SK-N-DZ (cell line): Measurements from ENCODE around the gene CCDC57.

Experiments used
- DNase-seq: peaks from one replicate; pipeline ENCODE4 v3.0.0-alpha.2; 2015; ENCODE audit warnings: low spot score

CCDC57 gene

DNA sequence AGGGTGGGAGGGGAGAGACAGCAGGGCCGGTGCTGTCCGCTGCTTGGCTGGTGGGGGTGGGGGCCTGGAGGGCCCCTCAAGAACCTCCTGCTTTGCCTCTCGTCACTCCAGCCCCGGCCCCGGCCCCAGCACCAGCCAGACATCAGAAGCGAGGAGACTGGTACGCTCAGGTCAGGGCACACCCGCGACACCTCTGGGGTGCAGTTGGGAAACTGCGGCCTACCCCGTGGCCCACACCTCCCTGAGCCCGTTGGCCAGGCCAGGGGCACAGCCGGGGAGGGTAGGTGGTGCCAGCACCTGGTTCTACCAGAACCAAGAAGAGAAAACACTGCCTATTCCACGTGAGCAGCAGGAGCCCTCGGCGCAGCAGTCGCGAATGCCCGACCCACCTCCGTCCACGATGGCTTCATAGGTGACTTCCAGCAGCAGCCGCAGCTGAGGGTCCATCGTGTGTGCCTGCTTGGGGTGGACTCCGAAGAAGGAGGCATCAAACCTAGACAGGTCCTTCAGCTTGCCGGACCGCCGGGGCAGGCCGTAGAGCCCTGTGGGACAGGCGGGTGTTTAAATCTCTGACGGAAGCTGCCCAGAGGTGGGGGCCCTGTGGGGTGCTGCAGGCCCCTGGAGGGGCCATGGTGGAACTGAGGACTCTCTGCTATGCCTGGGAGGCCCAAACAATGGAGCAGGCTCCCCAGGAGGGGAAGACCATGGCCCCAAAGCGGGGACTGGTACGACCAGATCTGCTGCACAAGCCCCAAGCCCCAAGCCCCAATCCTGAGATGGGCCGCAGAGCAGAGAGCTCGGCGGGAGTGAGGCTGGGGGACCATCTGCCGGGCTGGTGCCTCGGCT is 117.5 kb downstream of the CCDC57 start:
- no peak for DNase-seq

DNA sequence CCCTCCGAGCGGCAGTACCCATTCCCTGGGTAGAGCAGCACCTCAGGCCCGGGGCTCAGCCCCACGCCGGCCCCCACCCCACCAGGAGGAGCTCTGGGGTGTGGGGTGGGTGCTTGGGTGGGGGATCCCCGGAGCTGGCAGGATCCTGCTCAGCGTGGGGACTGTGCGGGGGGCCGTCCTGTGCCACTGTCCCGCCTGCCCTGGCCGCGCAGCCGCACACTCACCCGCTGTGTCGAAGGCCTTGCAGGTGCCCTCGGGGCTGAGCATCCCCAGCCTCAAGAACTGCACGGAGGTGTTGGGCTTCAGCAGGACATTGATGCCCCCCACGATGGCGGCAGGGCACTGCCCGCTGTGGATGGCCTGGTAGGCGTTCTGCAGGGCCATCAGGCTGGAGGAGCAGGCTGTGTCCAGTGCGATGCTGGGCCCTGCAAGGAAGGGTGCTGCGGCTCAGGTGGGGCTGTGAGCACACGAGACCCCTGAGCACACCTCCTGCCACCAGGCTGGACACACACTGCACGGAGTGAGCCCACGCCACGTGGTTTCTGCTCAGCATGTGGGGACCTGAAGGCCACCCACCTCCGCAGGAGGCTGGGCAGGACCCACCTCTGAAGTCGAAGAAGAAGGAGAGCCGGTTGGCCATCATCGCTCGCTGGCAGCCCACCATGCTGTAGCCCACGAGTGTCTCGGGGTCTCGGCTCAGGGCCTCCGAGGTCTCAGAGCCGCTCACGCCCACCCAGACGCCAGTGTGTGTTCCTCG is 119.5 kb downstream of the CCDC57 start:
- no peak for DNase-seq

DNA sequence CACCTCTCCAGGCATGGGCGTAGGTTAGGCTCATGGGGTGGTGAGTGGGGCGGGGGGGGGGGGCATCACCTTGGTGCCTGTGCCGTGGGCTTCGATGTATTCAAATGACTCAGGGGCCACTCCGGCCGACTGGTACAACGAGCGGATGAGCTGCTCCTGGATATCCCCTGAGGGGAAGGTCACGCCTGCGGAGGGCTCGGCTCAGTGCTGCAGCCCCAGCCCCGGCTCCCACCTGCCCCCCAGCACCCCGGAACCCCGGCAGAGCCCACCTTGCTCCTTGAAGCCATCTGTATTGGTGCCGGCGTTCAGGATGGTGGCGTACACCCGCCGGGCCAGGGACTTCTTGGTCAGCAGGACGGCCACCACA is 120.0 kb downstream of the CCDC57 start:
- DNase-seq, result no peak

DNA sequence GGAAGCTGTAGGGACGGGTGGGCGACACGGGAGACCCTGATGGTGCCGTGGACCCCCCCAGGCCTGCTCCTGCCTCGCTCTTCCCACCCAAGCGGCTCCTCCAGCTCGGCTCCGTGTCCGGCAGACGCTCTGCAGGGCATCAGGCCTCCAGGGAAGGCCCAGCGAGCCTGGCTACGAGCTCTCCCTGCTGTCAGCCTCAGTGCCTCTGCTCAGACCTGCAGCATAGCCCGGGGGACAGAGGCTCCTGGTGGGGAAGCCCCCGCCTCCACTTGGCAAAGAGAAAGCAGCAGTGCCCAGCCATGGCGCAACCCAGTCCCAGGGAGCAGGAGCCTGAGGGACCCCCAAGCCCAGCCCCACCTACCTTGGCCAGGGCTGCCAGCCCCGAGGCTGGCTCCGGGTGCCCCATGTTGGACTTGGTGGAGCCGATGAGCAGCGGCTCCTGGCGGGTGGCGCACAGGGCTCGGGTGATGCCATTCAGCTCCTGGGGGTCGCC is 120.5 kb downstream of the CCDC57 start:
- no peak for DNase-seq

DNA sequence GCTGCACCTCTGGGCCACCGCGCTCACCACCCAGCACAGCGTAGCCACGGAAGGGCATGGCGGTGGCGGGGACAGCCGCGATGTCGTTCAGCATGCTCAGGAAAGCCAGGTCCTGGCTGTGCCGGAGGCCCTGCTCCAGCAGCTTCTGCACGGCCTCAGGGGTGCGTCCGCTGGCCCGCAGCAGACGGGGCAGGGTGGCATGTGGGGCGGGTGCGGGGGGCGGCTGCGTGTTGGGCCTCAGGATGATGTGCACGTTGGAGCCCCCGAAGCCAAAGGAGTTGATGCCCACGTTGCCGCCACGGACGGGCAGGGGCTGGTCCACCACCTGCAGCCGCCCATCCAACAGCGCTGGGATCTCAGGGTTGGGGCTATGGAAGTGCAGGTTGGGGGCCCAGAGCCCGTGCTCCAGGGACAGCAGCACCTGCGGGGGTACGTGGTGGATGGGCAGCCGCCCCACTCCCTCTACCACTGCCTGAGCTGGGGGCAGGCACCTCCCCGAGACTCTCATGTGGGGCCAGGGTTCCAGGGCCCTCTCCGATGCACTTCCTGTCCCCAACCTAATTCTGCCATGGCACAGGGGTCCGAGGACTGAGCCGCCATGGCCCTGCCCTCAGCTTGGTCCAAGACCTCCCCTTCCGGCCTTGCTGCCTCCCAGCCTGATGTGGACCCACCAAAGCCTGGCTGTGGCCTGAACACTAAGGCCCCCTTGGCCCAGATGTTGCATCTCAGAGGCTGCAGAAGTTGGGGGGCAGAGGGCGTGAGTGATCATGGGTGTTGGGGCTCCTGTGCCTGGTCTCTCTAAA is 121.2 kb downstream of the CCDC57 start:
- DNase-seq, result no peak

DNA sequence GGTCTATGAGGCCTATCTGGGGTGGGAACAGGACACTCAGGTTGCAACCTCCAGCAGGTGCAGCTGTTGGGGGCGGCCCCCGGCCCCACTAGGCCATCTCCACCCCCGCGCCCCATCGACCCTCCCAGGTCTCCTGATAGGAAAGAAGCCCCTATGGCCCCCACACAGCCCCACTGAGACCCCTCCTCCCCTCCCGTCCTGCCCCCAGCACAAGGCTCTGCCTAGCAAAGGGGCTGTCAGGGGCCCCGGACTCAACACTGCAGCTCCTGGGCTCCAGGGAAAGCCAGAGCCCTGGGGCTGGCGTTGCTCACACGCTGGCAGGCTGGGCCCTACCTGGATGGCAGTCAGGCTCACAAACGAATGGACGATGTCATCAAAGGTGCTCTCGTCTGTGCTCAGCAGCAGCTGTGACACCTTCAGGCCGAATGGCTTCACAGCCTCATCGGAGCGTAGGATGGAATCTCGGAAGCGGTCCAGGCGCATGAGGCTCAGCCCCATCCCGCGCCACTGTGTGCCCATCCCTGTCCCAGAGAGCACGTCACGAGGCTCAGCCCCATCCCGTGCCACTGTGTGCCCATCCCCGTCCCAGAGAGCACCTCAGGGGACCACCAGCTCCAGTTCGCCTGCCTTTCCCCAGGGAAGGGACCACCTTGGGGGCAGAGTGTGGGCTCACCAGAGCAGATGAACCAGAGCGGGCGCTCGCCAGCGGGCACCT is 121.9 kb downstream of the CCDC57 start:
- DNase-seq, result no peak

DNA sequence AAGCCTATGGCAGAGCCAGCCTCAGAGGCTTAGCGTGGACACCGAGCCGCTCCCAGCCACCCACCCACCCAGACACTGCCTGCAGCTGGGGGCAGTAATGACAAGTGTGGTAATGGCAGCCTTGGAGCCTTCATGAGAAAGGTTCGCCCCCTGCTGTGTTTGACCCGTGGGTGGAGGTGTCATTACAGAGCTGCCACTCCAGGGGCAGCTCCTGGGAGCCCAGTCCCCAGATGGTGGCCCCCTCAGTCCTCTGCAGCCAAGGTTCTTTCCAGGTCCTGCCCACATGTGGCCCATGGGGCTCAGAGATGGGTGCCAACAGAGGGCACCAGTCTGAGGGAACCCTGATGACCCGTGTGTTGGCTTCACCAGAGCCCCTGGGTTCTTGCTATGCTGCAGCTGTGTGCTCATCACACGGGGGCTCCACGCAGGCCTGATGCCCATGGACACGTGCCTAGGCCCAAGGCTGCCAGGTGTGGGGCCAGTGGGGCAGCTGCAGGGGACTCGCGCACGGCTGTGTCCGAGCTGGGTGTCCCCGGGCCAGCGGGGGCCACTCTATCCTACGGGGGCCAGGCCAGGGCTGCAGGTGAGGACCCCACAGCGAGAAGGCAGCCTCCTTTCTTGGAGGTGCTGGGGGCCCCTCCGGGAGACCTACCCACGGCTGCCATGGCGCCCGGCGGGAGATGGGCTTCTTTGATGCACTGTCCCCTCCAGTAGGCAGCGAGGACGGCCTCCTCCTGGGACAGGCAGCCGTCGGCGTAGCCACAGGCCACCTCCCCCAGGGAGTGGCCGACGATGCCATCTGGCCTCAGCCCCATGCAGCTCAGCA is 122.7 kb downstream of the CCDC57 start:
- DNase-seq, result no peak

DNA sequence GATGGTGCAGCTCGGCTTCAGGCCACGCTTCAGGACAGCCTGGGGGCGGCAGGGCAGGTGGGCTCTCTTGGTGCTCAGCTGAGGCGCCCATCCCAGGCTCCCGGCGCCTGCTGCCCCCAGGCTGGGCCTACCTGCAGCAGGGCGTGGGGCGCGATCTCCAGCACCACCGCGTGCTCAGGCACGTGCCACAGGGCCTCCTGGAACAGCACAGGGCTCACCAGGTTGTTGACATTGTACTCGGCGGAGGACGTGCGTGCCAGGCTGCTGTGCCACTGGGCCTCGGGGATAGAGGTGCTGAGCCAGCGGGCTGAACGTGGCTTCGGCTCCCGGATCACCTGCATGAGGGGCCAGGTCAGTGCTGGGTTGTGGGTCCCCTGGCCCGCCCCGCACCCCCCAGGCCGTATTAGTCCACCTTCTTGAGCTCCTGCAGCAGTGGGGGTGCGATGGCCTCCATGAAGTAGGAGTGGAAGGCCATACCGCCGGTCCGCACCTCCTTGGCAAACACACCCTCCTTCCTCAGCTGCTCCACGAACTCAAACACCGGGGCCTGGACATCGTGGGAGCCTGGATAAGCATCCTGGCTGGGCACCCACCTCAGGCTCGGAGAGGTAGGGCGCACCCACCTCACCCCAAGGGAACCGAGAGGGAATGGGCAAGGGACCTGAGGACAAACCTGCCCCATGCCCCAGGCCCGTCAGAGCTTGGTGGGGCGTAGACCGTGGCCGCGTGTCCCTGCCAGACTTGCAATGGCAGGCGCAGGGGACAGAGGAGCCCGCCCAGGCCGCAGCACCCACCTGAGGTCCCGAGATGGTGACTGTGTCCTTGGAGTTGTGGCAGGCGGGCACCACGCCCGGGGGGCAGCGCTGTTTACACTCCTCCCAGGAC is 123.6 kb downstream of the CCDC57 start:
- DNase-seq, result no peak

DNA sequence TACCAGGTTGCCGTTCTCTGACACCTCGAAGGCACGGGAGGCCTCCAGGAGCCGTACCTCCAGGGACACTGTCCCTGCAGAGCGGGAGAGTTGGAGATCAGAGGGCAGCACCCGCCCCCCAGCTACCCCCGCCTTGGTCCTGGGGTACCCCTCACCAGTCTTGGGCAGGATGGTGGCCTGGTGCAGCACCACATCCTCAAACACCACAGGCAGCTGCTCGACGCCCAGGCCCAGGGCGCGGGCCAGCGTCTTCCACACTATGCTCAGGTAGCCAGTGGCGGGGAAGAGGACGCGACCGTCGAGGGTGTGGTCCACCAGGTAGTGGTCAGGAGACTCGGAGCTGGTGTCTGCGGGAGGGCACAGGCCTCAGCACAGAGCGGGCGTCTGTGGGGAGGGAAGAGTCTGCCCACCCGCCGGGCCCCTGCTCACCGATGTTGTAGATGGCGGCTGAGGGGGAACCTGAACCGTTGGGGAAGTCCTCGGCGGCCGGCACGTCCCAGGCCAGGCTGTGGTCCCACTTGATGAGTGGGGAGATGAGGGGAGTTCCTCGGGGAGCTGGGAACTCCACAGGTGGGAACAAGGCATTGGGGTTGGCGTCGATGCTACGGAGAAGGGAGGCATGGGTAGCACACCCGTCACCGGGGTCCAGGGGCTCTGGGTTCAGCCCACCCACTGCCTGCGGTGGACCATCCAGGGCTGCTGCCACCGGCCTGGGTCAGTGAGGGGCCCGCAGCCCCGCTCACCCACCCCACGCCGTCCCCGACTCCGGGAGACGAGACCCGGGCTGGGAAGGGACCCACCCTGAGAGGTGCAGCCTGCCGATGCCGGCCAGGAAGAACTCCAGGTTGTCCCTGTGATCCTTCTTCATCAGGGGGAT is 124.4 kb downstream of the CCDC57 start:
- DNase-seq, result no peak

DNA sequence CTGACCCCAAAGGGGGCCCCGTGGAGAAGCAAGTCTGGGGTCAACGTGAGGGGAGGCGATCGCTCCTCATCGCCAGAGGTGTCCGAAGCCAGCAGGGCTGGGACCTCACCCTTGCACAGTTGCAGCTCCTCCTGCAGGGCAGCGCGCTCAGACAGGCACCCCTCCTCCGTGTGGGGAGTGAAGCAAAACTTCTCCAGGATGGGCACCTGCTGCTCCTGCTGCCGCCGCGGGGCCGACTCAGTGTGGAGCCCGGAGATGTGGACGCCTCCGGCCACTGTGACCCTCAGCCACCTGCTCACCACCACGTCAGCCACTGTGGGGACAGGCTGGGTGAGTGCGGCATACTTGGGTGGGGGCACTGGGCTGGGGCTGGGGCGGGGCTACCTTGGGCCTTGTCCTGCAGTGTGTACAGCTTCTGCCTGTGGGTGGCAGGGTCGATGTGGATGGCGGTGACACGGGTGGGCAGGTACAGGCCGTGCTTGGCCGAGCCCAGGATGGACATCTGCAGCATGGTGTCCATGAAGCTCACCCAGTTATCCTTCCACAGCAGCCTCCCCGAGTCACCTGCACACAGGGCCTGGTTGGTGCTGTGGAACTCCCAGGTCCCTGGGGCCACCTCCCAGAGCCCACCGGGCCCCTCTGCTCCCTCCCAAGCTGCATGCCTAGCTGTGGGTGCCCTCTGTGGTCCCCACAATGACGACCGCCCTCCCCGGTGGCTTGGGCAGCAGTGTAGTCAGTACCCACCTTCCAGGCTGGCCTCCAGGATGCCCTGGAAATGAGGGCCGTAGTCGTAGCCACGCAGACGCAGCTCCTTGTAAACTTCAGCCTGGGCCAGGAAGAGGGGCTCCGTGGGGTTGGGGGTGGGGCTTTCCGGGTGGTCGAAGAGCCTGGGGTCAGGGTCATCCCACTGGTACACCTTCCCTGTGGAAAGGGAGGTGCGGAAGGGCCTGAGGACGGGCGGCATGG is 125.4 kb downstream of the CCDC57 start:
- no peak for DNase-seq

DNA sequence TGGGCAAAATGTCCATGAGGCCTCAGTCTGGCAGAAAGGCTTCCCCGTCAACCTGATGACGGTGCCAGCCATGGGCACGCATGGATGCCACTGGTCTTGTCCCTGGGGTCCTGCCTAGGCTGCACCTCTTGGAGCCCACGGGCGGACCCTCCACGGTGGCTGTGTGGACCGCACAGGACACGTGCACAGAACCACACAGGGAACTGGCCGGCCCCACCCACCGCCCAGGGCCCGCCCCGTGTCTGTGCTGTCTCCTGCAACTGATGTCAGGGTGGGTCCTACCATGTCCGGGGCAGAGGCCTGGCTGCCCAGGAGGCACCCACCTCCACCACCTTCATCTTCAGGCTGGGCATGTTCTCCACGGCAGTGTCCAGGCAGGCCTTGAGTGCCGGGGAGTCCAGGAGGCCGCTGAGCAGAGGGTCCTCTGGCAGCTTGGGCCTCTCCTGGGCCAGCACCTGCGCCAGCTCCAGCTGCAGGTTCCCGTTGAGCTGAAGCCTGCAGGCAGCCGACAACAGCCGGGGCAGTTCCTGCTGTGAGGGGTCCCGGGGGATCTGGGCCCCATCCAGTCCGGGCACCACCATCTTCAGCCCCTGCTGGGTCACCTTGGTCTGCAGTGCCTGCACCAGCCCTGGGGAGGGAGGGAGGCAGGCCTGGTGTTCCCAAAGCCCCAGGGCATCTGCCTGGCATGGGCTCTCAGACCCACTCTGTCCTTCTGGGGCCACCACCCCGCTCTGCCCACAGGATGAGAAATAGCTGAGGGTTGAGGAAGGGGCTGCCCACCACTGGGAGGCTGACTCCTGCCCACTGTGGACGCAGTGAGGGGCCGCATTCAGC is 126.5 kb downstream of the CCDC57 start:
- DNase-seq, result no peak

DNA sequence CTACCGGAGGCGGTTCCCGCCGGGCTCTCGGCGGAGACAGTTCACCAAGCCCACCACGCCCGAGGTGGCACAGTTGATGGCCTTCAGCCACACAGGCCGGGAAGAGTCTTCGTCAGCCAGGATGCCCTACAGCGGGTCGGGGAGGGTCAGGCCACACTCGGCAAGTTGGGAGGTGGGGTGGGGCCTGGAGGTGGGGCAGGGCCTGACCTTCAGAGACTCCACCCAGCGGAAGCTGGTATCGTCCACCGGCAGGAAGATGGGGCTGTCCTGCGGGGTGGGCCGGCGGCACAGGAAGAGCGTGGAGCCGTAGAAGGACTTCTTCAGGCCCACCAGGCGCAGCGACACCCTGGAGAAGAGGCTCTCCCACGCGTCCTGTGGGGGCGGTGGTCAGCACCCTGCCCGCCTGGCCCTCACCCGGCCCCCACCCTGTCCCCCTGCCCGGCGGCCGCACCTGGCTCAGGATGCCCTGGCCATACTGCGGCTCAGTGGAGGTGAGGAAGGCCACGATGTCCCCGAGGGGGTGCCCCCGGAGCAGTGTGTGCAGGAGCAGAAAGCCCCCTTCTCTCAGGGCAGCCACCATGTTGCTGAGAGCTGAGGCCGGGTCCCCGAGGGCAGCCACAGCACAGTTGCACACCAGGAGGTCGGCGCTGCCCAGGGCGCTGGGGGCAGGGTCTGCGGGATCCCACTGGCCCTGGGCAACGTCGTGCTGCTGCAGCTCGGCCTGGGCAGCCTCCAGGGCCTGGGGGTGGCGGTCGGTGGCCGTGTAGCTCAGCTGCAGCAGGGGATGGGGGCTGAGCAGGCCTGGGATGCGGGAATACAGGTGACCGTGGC is 127.4 kb downstream of the CCDC57 start:
- DNase-seq, result no peak

DNA sequence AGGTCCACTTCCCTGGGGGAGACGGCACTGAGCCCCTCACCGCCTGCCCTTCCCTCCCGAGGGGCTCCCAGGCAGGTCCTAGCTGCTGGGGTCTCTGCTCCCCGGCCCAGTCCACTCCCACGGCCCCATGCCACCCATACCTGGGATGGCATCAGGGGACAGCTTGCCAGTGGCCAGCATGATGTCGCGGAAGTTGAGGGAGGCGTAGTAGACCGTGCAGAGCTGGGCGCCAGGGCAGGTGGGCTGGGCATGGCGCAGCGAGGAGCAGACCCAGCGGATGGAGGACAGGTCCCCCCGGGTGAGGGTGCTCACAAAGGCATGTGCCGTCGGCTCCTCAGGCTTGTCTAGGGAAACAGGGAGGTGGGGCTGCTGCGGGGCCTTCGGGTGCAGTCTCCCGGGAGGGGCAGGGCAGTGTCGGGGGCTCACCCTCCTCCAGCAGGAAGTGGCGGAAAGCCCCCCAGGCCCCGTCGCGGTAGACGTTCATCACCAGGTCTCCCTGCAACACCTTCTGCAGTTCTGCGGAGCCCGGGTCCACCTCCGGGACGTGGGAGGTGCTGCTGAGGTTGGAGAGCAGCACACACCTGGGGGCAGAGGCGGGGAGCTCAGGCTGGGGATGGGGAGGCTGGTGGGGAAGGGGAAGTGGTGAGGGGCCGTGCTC is 128.1 kb downstream of the CCDC57 start:
- no peak for DNase-seq

DNA sequence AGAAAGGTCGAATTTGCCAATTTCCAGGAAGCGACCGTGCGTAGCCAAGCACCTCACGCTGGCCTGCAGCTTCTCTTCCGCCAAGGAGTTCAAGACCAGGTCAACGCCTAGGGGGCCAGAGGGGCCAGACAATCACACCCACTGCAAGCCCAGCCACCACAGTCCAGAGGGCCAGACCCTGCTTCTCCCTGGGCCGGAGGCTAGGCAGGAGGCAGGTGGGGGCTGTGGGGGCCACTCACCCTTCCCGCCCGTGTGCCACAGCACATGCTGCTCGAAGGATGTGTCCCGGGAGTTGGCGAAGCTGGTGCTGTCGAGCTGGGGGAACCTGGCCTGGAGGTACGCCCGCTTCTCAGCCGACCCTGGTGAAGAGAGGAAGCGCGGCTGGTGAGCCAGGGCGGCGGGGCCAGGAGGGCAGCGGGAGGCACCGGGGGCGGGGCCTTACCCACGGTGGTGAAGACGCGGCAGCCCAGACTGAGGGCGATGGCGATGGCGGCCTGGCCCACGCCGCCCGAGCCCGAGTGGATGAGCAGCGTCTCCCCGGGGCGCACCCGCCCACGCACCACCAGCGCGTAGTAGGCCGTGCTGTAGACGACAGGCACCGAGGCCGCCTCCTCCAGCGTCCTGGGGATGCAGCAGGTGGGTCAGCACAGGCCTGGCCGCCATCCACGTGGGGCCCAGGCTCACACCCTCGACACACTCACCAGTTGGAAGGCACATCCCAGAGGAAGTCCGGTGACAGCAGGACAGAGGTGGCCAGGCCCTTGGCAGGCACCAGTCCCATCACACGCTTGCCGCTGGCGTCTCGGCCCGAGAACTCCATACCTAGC is 128.9 kb downstream of the CCDC57 start:
- DNase-seq, result no peak
